HEK293 (cell line): ENCODE measurements around the gene STRN.
A peak's percentile ranks its signal among the peaks of the same experiment; 100 is the strongest.

ENCODE experiments used
- GLIS2 ChIP-seq: fragments of 450-650 bp; formaldehyde crosslinking; IDR thresholded peaks from 2 replicates; pipeline ENCODE4 v1.5.1; 2016; ENCODE audit warnings: missing biosample characterization, missing genetic modification characterization
- KLF1 ChIP-seq: fragments of 450-650 bp; formaldehyde crosslinking; IDR thresholded peaks from 2 replicates; pipeline ENCODE4 v1.5.1; 2016; ENCODE audit warnings: missing biosample characterization, missing genetic modification characterization
- KLF10 ChIP-seq: fragments of 450-650 bp; IDR thresholded peaks from 2 replicates; pipeline ENCODE4 v1.5.1; 2018; ENCODE audit warnings: missing biosample characterization, mild to moderate bottlenecking, missing genetic modification characterization
- KLF9 ChIP-seq: fragments of 450-650 bp; formaldehyde crosslinking; IDR thresholded peaks from 2 replicates; pipeline ENCODE4 v1.5.1; 2016; ENCODE audit warnings: missing biosample characterization, missing genetic modification characterization, low read depth
- MYNN ChIP-seq: fragments of 450-650 bp; formaldehyde crosslinking; IDR thresholded peaks from 2 replicates; pipeline ENCODE4 v1.5.1; 2016; ENCODE audit warnings: missing biosample characterization, missing genetic modification characterization, borderline replicate concordance
- TRIM28 ChIP-seq: IDR thresholded peaks from 2 replicates; pipeline ENCODE4 v1.6.1; 2011; ENCODE audit warnings: low read length, control low read depth, borderline replicate concordance
- ZBTB1 ChIP-seq: fragments of 450-650 bp; formaldehyde crosslinking; IDR thresholded peaks from 2 replicates; pipeline ENCODE4 v1.5.1; 2016; ENCODE audit warnings: missing biosample characterization, missing genetic modification characterization
- ZFP3 ChIP-seq: fragments of 450-650 bp; formaldehyde crosslinking; IDR thresholded peaks from 2 replicates; pipeline ENCODE4 v1.5.1; 2016; ENCODE audit warnings: low read depth, missing biosample characterization, missing genetic modification characterization
- ZNF138 ChIP-seq: fragments of 450-650 bp; formaldehyde crosslinking; IDR thresholded peaks from 2 replicates; pipeline ENCODE4 v1.5.1; 2016; ENCODE audit warnings: missing biosample characterization, missing genetic modification characterization, borderline replicate concordance
- ZNF146 ChIP-seq: fragments of 450-650 bp; formaldehyde crosslinking; IDR thresholded peaks from 2 replicates; pipeline ENCODE4 v1.5.1; 2016; ENCODE audit warnings: missing biosample characterization, missing genetic modification characterization
- ZNF335 ChIP-seq: fragments of 450-650 bp; formaldehyde crosslinking; conservative IDR thresholded peaks from 2 replicates; pipeline ENCODE4 v1.5.1; 2016; ENCODE audit warnings: missing biosample characterization, missing genetic modification characterization
- ZNF571 ChIP-seq: fragments of 450-650 bp; formaldehyde crosslinking; IDR thresholded peaks from 2 replicates; pipeline ENCODE4 v1.5.0; 2017; ENCODE audit warnings: missing biosample characterization, missing genetic modification characterization
- ZNF585B ChIP-seq: fragments of 450-650 bp; formaldehyde crosslinking; IDR thresholded peaks from 2 replicates; pipeline ENCODE4 v1.5.1; 2016; ENCODE audit warnings: missing biosample characterization, missing genetic modification characterization
- ZNF596 ChIP-seq: fragments of 450-650 bp; IDR thresholded peaks from 2 replicates; pipeline ENCODE4 v1.5.0; 2018; ENCODE audit warnings: missing biosample characterization, mild to moderate bottlenecking, missing genetic modification characterization, moderate library complexity
- ZNF658 ChIP-seq: fragments of 450-650 bp; formaldehyde crosslinking; IDR thresholded peaks from 2 replicates; pipeline ENCODE4; 2016; ENCODE audit warnings: missing biosample characterization, missing genetic modification characterization
- ZNF670 ChIP-seq: fragments of 450-650 bp; formaldehyde crosslinking; IDR thresholded peaks from 2 replicates; pipeline ENCODE4 v1.5.1; 2016; ENCODE audit warnings: missing biosample characterization, missing genetic modification characterization, low read depth
- ZNF707 ChIP-seq: fragments of 450-650 bp; formaldehyde crosslinking; IDR thresholded peaks from 2 replicates; pipeline ENCODE4 v1.5.1; 2016; ENCODE audit warnings: missing biosample characterization, missing genetic modification characterization
- ZNF843 ChIP-seq: fragments of 450-650 bp; formaldehyde crosslinking; IDR thresholded peaks from 2 replicates; pipeline ENCODE4 v1.5.1; 2016; ENCODE audit warnings: missing biosample characterization, missing genetic modification characterization
- ZSCAN23 ChIP-seq: fragments of 450-650 bp; formaldehyde crosslinking; IDR thresholded peaks from 2 replicates; pipeline ENCODE4 v1.5.1; 2016; ENCODE audit warnings: missing biosample characterization, missing genetic modification characterization
- TF ChIP-seq, protein P1 (sequence below): fragments of 450-650 bp; formaldehyde crosslinking; IDR thresholded peaks from 2 replicates; pipeline ENCODE4 v1.5.1; 2016; ENCODE audit warnings: missing biosample characterization, missing genetic modification characterization
- TF ChIP-seq, protein P2 (sequence below): fragments of 450-650 bp; formaldehyde crosslinking; IDR thresholded peaks from 2 replicates; pipeline ENCODE4 v1.5.1; 2016; ENCODE audit warnings: missing biosample characterization, missing genetic modification characterization
- TF ChIP-seq, protein P3 (sequence below): fragments of 450-650 bp; formaldehyde crosslinking; IDR thresholded peaks from 2 replicates; pipeline ENCODE4 v1.5.1; 2016; ENCODE audit warnings: missing biosample characterization, missing genetic modification characterization
- TF ChIP-seq, protein P4 (sequence below): fragments of 450-650 bp; formaldehyde crosslinking; IDR thresholded peaks from 2 replicates; pipeline ENCODE4 v1.5.1; 2016; ENCODE audit warnings: missing biosample characterization, missing genetic modification characterization
- TF ChIP-seq, protein P5 (sequence below): fragments of 450-650 bp; formaldehyde crosslinking; IDR thresholded peaks from 2 replicates; pipeline ENCODE4 v1.5.1; 2017; ENCODE audit warnings: missing biosample characterization, mild to moderate bottlenecking, missing genetic modification characterization, moderate library complexity
- TF ChIP-seq, protein P6 (sequence below): fragments of 450-650 bp; formaldehyde crosslinking; IDR thresholded peaks from 2 replicates; pipeline ENCODE4 v1.5.1; 2016; ENCODE audit warnings: missing biosample characterization, missing genetic modification characterization
- TF ChIP-seq, protein P7 (sequence below): fragments of 450-650 bp; formaldehyde crosslinking; IDR thresholded peaks from 2 replicates; pipeline ENCODE4 v1.5.1; 2017; ENCODE audit warnings: missing biosample characterization, missing genetic modification characterization
- TF ChIP-seq, protein P8 (sequence below): fragments of 450-650 bp; formaldehyde crosslinking; IDR thresholded peaks from 2 replicates; pipeline ENCODE4 v1.5.1; 2016; ENCODE audit warnings: missing biosample characterization, missing genetic modification characterization

STRN gene

DNA sequence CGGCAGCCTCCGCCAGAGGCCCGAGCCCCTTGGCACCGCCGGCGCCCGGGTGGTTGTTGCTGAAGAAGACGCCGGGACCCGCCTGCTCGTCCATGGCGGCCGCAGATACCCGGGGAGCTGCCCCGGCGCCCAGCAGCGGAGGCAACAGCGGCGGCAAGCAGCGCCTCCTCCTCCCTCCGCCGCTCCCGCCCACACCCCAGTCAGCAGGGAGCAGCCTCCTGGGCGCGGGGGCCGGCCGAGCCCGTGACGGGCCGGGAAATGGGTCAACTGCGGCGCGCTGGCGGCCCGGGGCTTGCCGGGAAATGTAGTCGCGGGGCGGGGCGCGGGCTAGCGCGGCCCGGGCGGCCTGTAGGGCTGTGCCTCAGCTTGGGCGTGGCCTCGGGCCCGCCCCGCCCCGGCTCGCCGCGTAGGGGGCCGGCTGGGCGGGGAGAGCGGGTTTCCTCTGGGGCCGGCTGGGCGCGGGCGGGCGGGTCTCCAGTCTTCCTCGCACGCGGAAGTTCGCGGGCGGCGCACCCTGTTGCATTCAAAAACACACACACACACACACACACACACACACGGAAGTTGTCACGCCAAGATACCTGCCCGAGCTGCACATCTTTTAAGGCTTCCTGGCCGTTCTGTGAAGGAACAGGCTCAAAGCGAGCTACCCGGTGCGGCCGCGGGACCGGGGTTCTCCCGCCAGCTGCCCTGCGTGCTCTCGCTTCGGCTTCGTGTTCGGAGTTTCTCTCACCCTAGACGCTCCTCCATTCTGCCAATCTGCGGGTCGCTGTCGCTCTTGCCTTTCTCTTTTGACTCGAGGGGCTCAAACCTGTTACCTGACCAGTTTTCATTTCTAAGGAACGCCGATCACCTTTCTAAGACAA lies at the start of gene STRN (continued):
- TF ChIP-seq ZFP3 (tag by site-specific recombination), result no peak
- TF ChIP-seq, protein P1, sequence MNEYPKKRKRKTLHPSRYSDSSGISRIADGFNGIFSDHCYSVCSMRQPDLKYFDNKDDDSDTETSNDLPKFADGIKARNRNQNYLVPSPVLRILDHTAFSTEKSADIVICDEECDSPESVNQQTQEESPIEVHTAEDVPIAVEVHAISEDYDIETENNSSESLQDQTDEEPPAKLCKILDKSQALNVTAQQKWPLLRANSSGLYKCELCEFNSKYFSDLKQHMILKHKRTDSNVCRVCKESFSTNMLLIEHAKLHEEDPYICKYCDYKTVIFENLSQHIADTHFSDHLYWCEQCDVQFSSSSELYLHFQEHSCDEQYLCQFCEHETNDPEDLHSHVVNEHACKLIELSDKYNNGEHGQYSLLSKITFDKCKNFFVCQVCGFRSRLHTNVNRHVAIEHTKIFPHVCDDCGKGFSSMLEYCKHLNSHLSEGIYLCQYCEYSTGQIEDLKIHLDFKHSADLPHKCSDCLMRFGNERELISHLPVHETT (tag by site-specific recombination), result peak; percentile 31; the same call in 1 of the 2 replicates
- TF ChIP-seq, protein P2, sequence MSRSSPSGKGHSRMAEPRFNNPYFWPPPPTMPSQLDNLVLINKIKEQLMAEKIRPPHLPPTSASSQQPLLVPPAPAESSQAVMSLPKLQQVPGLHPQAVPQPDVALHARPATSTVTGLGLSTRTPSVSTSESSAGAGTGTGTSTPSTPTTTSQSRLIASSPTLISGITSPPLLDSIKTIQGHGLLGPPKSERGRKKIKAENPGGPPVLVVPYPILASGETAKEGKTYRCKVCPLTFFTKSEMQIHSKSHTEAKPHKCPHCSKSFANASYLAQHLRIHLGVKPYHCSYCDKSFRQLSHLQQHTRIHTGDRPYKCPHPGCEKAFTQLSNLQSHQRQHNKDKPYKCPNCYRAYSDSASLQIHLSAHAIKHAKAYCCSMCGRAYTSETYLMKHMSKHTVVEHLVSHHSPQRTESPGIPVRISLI (tag by site-specific recombination), result no peak
- peak; percentile 69; the same call in 1 of the 2 replicates for TF ChIP-seq ZNF335 (tag by site-specific recombination)
- TF ChIP-seq, protein P3, sequence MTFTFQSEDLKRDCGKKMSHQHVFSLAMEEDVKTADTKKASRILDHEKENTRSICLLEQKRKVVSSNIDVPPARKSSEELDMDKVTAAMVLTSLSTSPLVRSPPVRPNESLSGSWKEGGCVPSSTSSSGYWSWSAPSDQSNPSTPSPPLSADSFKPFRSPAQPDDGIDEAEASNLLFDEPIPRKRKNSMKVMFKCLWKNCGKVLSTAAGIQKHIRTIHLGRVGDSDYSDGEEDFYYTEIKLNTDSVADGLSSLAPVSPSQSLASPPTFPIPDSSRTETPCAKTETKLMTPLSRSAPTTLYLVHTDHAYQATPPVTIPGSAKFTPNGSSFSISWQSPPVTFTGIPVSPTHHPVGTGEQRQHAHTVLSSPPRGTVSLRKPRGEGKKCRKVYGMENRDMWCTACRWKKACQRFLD (tag by site-specific recombination), result no peak
- TF ChIP-seq ZNF843 (tag by site-specific recombination), result peak; percentile 47; the same call in 1 of the 2 replicates
- TF ChIP-seq ZBTB1 (tag by site-specific recombination), result no peak
- no peak for TF ChIP-seq ZNF571
- peak; percentile 74 for TF ChIP-seq KLF10 (tag by site-specific recombination)
- TF ChIP-seq, protein P4, sequence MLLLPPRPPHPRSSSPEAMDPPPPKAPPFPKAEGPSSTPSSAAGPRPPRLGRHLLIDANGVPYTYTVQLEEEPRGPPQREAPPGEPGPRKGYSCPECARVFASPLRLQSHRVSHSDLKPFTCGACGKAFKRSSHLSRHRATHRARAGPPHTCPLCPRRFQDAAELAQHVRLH, result 0 out of 2 replicates have a peak, but pooled peaks have one; percentile 17
- TF ChIP-seq, protein P5, sequence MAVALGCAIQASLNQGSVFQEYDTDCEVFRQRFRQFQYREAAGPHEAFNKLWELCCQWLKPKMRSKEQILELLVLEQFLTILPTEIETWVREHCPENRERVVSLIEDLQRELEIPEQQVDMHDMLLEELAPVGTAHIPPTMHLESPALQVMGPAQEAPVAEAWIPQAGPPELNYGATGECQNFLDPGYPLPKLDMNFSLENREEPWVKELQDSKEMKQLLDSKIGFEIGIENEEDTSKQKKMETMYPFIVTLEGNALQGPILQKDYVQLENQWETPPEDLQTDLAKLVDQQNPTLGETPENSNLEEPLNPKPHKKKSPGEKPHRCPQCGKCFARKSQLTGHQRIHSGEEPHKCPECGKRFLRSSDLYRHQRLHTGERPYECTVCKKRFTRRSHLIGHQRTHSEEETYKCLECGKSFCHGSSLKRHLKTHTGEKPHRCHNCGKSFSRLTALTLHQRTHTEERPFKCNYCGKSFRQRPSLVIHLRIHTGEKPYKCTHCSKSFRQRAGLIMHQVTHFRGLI, result peak; percentile 57; the same call in 1 of the 2 replicates
- TF ChIP-seq, protein P6, sequence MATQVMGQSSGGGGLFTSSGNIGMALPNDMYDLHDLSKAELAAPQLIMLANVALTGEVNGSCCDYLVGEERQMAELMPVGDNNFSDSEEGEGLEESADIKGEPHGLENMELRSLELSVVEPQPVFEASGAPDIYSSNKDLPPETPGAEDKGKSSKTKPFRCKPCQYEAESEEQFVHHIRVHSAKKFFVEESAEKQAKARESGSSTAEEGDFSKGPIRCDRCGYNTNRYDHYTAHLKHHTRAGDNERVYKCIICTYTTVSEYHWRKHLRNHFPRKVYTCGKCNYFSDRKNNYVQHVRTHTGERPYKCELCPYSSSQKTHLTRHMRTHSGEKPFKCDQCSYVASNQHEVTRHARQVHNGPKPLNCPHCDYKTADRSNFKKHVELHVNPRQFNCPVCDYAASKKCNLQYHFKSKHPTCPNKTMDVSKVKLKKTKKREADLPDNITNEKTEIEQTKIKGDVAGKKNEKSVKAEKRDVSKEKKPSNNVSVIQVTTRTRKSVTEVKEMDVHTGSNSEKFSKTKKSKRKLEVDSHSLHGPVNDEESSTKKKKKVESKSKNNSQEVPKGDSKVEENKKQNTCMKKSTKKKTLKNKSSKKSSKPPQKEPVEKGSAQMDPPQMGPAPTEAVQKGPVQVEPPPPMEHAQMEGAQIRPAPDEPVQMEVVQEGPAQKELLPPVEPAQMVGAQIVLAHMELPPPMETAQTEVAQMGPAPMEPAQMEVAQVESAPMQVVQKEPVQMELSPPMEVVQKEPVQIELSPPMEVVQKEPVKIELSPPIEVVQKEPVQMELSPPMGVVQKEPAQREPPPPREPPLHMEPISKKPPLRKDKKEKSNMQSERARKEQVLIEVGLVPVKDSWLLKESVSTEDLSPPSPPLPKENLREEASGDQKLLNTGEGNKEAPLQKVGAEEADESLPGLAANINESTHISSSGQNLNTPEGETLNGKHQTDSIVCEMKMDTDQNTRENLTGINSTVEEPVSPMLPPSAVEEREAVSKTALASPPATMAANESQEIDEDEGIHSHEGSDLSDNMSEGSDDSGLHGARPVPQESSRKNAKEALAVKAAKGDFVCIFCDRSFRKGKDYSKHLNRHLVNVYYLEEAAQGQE (tag by site-specific recombination), result no peak
- no peak for TF ChIP-seq ZNF707 (tag by site-specific recombination)
- no peak for TF ChIP-seq ZNF670 (tag by site-specific recombination)
- TF ChIP-seq ZNF658 (tag by site-specific recombination), result no peak
- no peak for TF ChIP-seq MYNN (tag by site-specific recombination)
- TF ChIP-seq ZNF138, result no peak
- peak; percentile 44; the same call in 1 of the 2 replicates for TF ChIP-seq GLIS2 (tag by site-specific recombination)
- peak; percentile 54 for TF ChIP-seq KLF9 (tag by site-specific recombination)
- TF ChIP-seq ZNF596 (tag by site-specific recombination), result no peak
- no peak for TF ChIP-seq ZSCAN23 (tag by site-specific recombination)
- no peak for TF ChIP-seq ZNF585B (tag by site-specific recombination)
- TF ChIP-seq, protein P7, sequence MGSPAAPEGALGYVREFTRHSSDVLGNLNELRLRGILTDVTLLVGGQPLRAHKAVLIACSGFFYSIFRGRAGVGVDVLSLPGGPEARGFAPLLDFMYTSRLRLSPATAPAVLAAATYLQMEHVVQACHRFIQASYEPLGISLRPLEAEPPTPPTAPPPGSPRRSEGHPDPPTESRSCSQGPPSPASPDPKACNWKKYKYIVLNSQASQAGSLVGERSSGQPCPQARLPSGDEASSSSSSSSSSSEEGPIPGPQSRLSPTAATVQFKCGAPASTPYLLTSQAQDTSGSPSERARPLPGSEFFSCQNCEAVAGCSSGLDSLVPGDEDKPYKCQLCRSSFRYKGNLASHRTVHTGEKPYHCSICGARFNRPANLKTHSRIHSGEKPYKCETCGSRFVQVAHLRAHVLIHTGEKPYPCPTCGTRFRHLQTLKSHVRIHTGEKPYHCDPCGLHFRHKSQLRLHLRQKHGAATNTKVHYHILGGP (tag by site-specific recombination), result no peak
- no peak for TF ChIP-seq ZNF146 (tag by site-specific recombination)
- TF ChIP-seq KLF1 (tag by site-specific recombination), result peak; percentile 67
- TF ChIP-seq, protein P8, sequence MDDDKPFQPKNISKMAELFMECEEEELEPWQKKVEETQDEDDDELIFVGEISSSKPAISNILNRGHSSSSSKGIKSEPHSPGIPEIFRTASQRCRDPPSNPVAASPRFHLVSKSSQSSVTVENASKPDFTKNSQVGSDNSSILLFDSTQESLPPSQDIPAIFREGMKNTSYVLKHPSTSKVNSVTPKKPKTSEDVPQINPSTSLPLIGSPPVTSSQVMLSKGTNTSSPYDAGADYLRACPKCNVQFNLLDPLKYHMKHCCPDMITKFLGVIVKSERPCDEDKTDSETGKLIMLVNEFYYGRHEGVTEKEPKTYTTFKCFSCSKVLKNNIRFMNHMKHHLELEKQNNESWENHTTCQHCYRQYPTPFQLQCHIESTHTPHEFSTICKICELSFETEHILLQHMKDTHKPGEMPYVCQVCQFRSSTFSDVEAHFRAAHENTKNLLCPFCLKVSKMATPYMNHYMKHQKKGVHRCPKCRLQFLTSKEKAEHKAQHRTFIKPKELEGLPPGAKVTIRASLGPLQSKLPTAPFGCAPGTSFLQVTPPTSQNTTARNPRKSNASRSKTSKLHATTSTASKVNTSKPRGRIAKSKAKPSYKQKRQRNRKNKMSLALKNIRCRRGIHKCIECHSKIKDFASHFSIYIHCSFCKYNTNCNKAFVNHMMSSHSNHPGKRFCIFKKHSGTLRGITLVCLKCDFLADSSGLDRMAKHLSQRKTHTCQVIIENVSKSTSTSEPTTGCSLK (tag by site-specific recombination), result no peak
- TF ChIP-seq TRIM28, result no peak
